IMR-90 (cell line): ENCODE results near the gene RAD51B. TPM values are rescaled to one million over a fixed set of nuclear protein-coding genes. Genes with fewer than 3 reads are reported as not detected.

Source experiments
- ATAC-seq: fragments of 200-7000 bp; cut with Tn5 transposase; 2 replicates; pipeline ENCODE4 v1.9.1; 2020; ENCODE audit warnings: low read depth, mild to moderate bottlenecking, moderate library complexity
- BruUV-seq: library from RNA; stranded (reverse); fragments of 400-500 nt; replicated peaks from 2 replicates; lab custom pipeline; 2021; lab: Mats Ljungman, UMichigan
- CTCF ChIA-PET: fragments of 300-600 bp; formaldehyde crosslinking; extraction: SDS; loops from one replicate; lab custom pipeline; 2021; ENCODE audit warnings: antibody characterized with exemption; lab: Yijun Ruan, JAX
- POLR2A ChIA-PET: fragments of 300-600 bp; sonication (Branson Sonifier 250); formaldehyde crosslinking; loops from one replicate; lab custom pipeline; 2022; ENCODE audit warnings: antibody characterized with exemption; ENCODE audit not compliant: unreplicated experiment; lab: Charles Lee
- DNase-seq: peaks from one replicate; pipeline ENCODE4 v3.0.0; 2013
- H2AFZ ChIP-seq: replicated peaks from 2 replicates; pipeline ENCODE3; 2013; ENCODE audit warnings: low read length, mild to moderate bottlenecking; ENCODE audit not compliant: poor library complexity
- H2AK5ac ChIP-seq: 2 replicates; pipeline ENCODE4 v1.6.1; 2013; ENCODE audit warnings: low read depth, low read length, inconsistent platforms
- H2AK9ac ChIP-seq: replicated peaks from 2 replicates; pipeline ENCODE3; 2013; ENCODE audit warnings: mild to moderate bottlenecking, low read depth, low read length, moderate library complexity; ENCODE audit not compliant: poor library complexity
- H2BK120ac ChIP-seq: 2 replicates; pipeline ENCODE4 v1.6.1; 2013; ENCODE audit warnings: low read depth, low read length, inconsistent platforms
- H2BK15ac ChIP-seq: 3 replicates; pipeline ENCODE4 v1.6.1; 2013; ENCODE audit warnings: low read depth, low read length, inconsistent platforms
- H2BK20ac ChIP-seq: 2 replicates; pipeline ENCODE4 v1.6.1; 2013; ENCODE audit warnings: low read depth, mild to moderate bottlenecking, inconsistent platforms, low read length, moderate library complexity
- H2BK5ac ChIP-seq: 2 replicates; pipeline ENCODE4 v1.6.1; 2013; ENCODE audit warnings: mild to moderate bottlenecking, low read depth, low read length, inconsistent platforms; ENCODE audit not compliant: poor library complexity, severe bottlenecking
- H3K14ac ChIP-seq: replicated peaks from 2 replicates; pipeline ENCODE4 v1.6.1; 2013; ENCODE audit warnings: low read depth, low read length, inconsistent platforms
- H3K18ac ChIP-seq: 2 replicates; pipeline ENCODE4 v1.6.1; 2013; ENCODE audit warnings: low read depth, low read length, control low read depth
- H3K23ac ChIP-seq: 2 replicates; pipeline ENCODE4 v1.6.1; 2013; ENCODE audit warnings: low read depth, low read length, inconsistent platforms
- H3K27ac ChIP-seq: 2 replicates; pipeline ENCODE4 v1.5.1; 2013; ENCODE audit warnings: mild to moderate bottlenecking, control low read depth, low read length; ENCODE audit not compliant: insufficient read depth
- H3K27me3 ChIP-seq: 2 replicates; pipeline ENCODE4 v1.6.1; 2013; ENCODE audit warnings: low read length; ENCODE audit not compliant: control insufficient read depth, insufficient read depth
- H3K36me3 ChIP-seq: 2 replicates; pipeline ENCODE4 v1.6.1; 2013; ENCODE audit warnings: low read length, mixed read lengths; ENCODE audit not compliant: control insufficient read depth, insufficient read depth
- H3K4ac ChIP-seq: 2 replicates; pipeline ENCODE4 v1.6.1; 2013; ENCODE audit warnings: low read depth, low read length, inconsistent platforms
- H3K4me1 ChIP-seq: 2 replicates; pipeline ENCODE4 v1.6.1; 2013; ENCODE audit warnings: low read length, mixed read lengths; ENCODE audit not compliant: control insufficient read depth, insufficient read depth
- H3K4me2 ChIP-seq: 2 replicates; pipeline ENCODE4 v1.6.1; 2013; ENCODE audit warnings: low read depth, mild to moderate bottlenecking, control low read depth, low read length, moderate library complexity
- H3K4me3 ChIP-seq: 2 replicates; pipeline ENCODE4 v1.5.1; 2013; ENCODE audit warnings: low read depth, mild to moderate bottlenecking, control low read depth, low read length, moderate library complexity; ENCODE audit not compliant: insufficient read depth
- H3K56ac ChIP-seq: 2 replicates; pipeline ENCODE4 v1.6.1; 2013; ENCODE audit warnings: low read length, inconsistent platforms; ENCODE audit not compliant: insufficient read depth; ENCODE audit errors: extremely low read depth
- H3K79me1 ChIP-seq, 2 experiments: 2 replicates each; pipeline ENCODE4 v1.6.1; 2013; ENCODE audit warnings: low read length in 2 of 2, inconsistent platforms in 1 of 2, low read depth in 1 of 2
- H3K9ac ChIP-seq: 2 replicates; pipeline ENCODE4 v1.6.1; 2013; ENCODE audit warnings: low read depth, low read length, control low read depth
- H3K9me1 ChIP-seq: 2 replicates; pipeline ENCODE4 v1.6.1; 2013; ENCODE audit warnings: low read length, inconsistent platforms; ENCODE audit not compliant: insufficient read depth
- H3K9me3 ChIP-seq: 2 replicates; pipeline ENCODE4 v1.6.1; 2013; ENCODE audit warnings: low read length; ENCODE audit not compliant: control insufficient read depth, insufficient read depth
- H4K20me1 ChIP-seq: 2 replicates; pipeline ENCODE4 v1.6.1; 2013; ENCODE audit warnings: low read length, inconsistent platforms; ENCODE audit not compliant: insufficient read depth
- H4K5ac ChIP-seq: 2 replicates; pipeline ENCODE4 v1.6.1; 2013; ENCODE audit warnings: mild to moderate bottlenecking, low read depth, low read length, control low read depth
- H4K8ac ChIP-seq, 2 experiments: 2 replicates each; pipeline ENCODE4 v1.6.1; 2013; ENCODE audit warnings: low read depth in 2 of 2, low read length in 2 of 2, control low read depth in 1 of 2, inconsistent platforms in 1 of 2
- H4K91ac ChIP-seq: 2 replicates; pipeline ENCODE4 v1.6.1; 2013; ENCODE audit warnings: low read depth, low read length, inconsistent platforms; ENCODE audit not compliant: insufficient read depth
- CEBPB ChIP-seq: IDR thresholded peaks from 2 replicates; pipeline ENCODE4 v1.6.1; 2012; ENCODE audit warnings: low read depth, low read length, improper control_type of control experiment
- WGBS, 2 experiments: methylation state at CpG; one replicate each; pipeline versions ENCODE4 v1.1.5 to v1.1.7; 2013; ENCODE audit warnings: missing lambda C conversion rate in 2 of 2; ENCODE audit not compliant: insufficient read length in 1 of 2; ENCODE audit errors: extremely low coverage in 2 of 2; 5-methylcytosine and 5-hydroxymethylcytosine counted together
- dilution Hi-C: fragments of 300-500 bp; cut with HindIII; formaldehyde crosslinking; loops from one replicate; pipeline ENCODE4 v1.14.3; 2018; ENCODE audit warnings: low sequenced_read_pairs; ENCODE audit not compliant: unreplicated experiment
- in situ Hi-C: fragments of 300-500 bp; cut with MboI; formaldehyde crosslinking; loops from 3 replicates; pipeline ENCODE4 v1.14.3; 2019; ENCODE audit warnings: low sequenced_read_pairs, inconsistent platforms, mixed read lengths
- intact Hi-C: fragments of 100-400 bp; cut with micrococcal nuclease; formaldehyde crosslinking; loops from 2 replicates; pipeline ENCODE4 v1.10.0; 2022
- polyA plus RNA-seq, 3 experiments: library from polyadenylated mRNA; depleted of rRNA; stranded (reverse); fragments of >200 nt; gene quantifications; 2 replicates each; pipeline ENCODE4 v1.2.3, GENCODE V29; 2012; ENCODE audit warnings: low replicate concordance in 1 of 3
- total RNA-seq: library from RNA; depleted of rRNA; stranded (reverse); fragments of >200 nt; gene quantifications from 2 replicates; pipeline ENCODE4 v1.2.3, GENCODE V29; 2012
- TF ChIP-seq, protein P1 (sequence below): conservative IDR thresholded peaks from 2 replicates; pipeline ENCODE4 v1.5.1; 2012; ENCODE audit warnings: mild to moderate bottlenecking, low read depth, low read length, improper control_type of control experiment

RAD51B gene
- total and polyA plus RNA-seq, 2 of the 4 experiments (the other 2 are of a cell fraction), result 5.1 to 18.8 TPM

GRCh38 chr14:68345738-68346137 lies 526.2 kb downstream of the RAD51B start:
- H3K18ac ChIP-seq, result no peak overlapping the region
- no peak overlapping the region for H2BK120ac ChIP-seq
- no peak overlapping the region for H3K14ac ChIP-seq
- POLR2A ChIA-PET, result no interaction called here
- dilution Hi-C loops, result no loop called here
- CTCF ChIA-PET, result interaction anchor here (0.7 kb wide), 1 partner anchor 18 kb away, joined by 4 read pairs; no protein-coding TSS in a partner anchor
- no peak overlapping the region for H3K9ac ChIP-seq
- H2AK9ac ChIP-seq, result no peak overlapping the region
- no peaks in the 10 kb centered on the region for H3K36me3 ChIP-seq
- no peak overlapping the region for H3K4ac ChIP-seq
- H3K4me2 ChIP-seq, result no peak overlapping the region
- no CpG with 5 or more reads among the region's 4 CpGs for WGBS, 2 experiments
- H4K8ac ChIP-seq, result no peak overlapping the region
- peaks cover 11% of the 10 kb centered on the region for H3K4me1 ChIP-seq
- no peak overlapping the region for H3K56ac ChIP-seq
- H3K4me3 ChIP-seq, result no peak overlapping the region
- in situ Hi-C loops, result no loop called here
- H3K23ac ChIP-seq, result no peak overlapping the region
- H2AK5ac ChIP-seq, result no peak overlapping the region
- TF ChIP-seq, protein P1, sequence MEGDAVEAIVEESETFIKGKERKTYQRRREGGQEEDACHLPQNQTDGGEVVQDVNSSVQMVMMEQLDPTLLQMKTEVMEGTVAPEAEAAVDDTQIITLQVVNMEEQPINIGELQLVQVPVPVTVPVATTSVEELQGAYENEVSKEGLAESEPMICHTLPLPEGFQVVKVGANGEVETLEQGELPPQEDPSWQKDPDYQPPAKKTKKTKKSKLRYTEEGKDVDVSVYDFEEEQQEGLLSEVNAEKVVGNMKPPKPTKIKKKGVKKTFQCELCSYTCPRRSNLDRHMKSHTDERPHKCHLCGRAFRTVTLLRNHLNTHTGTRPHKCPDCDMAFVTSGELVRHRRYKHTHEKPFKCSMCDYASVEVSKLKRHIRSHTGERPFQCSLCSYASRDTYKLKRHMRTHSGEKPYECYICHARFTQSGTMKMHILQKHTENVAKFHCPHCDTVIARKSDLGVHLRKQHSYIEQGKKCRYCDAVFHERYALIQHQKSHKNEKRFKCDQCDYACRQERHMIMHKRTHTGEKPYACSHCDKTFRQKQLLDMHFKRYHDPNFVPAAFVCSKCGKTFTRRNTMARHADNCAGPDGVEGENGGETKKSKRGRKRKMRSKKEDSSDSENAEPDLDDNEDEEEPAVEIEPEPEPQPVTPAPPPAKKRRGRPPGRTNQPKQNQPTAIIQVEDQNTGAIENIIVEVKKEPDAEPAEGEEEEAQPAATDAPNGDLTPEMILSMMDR, result no peak
- 0 out of 2 replicates have a peak, but pooled peaks have one; percentile 31 for TF ChIP-seq CEBPB
- H3K27me3 ChIP-seq, result no peaks in the 10 kb centered on the region
- H3K9me3 ChIP-seq, result no peaks in the 10 kb centered on the region; the same call in 1 of the 2 replicates
- H2AFZ ChIP-seq, result no peak overlapping the region
- H3K27ac ChIP-seq, result no peak overlapping the region
- no peak overlapping the region for H2BK15ac ChIP-seq
- BruUV-seq, result no TSS peak
- H3K9me1 ChIP-seq, result no peaks in the 10 kb centered on the region
- intact Hi-C loops, result no loop called here
- no peaks in the 10 kb centered on the region for H3K79me1 ChIP-seq
- no peaks in the 10 kb centered on the region for H4K20me1 ChIP-seq
- H2BK20ac ChIP-seq, result no peak overlapping the region
- H4K91ac ChIP-seq, result no peak overlapping the region
- H4K5ac ChIP-seq, result no peak overlapping the region
- no peak for ATAC-seq
- no peak overlapping the region for H2BK5ac ChIP-seq
- peak; percentile 10 for DNase-seq
